ENCODE results near the gene DLL3. TPM values are rescaled to one million over a fixed set of nuclear protein-coding genes. Genes with fewer than 3 reads are reported as not detected.

The DLL3 gene
- total and polyA plus RNA-seq, 12 donors = not detected

- intact Hi-C loops (cut with DNase I) = no loop called here
- ATAC-seq = no peak
- WGBS, 2 donors = 77 to 83% methylated on average over 8 of the region's 8 CpGs
- no peak overlapping the region for H3K4me3 ChIP-seq
- no peak for TF ChIP-seq CTCF (IDR thresholded peaks at IDR 0.05)
- peaks cover 19 to 98% (median 88%) of the 10 kb centered on the region in 7 donors for H3K27me3 ChIP-seq
- H3K9me3 ChIP-seq = no peaks in the 10 kb centered on the region
- no peak for DNase-seq
- H3K4me1 ChIP-seq = peaks cover 0 to 27% (median 19%) of the 10 kb centered on the region in 9 donors
- H3K36me3 ChIP-seq = no peaks in the 10 kb centered on the region
- H3K27ac ChIP-seq = no peak overlapping the region
These were observed 1.2 kb downstream of the DLL3 start for GRCh38 chr19:39499932-39500331.

GRCh38 chr19:39500543-39500942 is 1.8 kb downstream of the DLL3 start:
- H3K27me3 ChIP-seq = peaks cover 19 to 100% (median 94%) of the 10 kb centered on the region in 7 donors
- no peak overlapping the region for H3K27ac ChIP-seq
- WGBS, 2 donors = 28 to 33% methylated on average over 4 of the region's 4 CpGs
- no peaks in the 10 kb centered on the region for H3K9me3 ChIP-seq
- no peak for DNase-seq
- ATAC-seq = no peak
- intact Hi-C loops (cut with DNase I) = no loop called here
- peaks cover 0 to 27% (median 19%) of the 10 kb centered on the region in 9 donors for H3K4me1 ChIP-seq
- H3K36me3 ChIP-seq = no peaks in the 10 kb centered on the region
- TF ChIP-seq CTCF (IDR thresholded peaks at IDR 0.05) = no peak
- H3K4me3 ChIP-seq = no peak overlapping the region

GRCh38 chr19:39501340-39501739 is 2.6 kb downstream of the DLL3 start:
- no peak for DNase-seq
- no peak for ATAC-seq
- Histone ChIP-seq H3K27ac (no peak overlapping the region), H3K27me3 (peaks cover 19 to 100% (median 96%) of the 10 kb centered on the region in 7 donors), H3K4me1 (peaks cover 0 to 27% (median 19%) of the 10 kb centered on the region in 9 donors), H3K36me3 (no peaks in the 10 kb centered on the region), H3K9me3 (no peaks in the 10 kb centered on the region), H3K4me3 (no peak overlapping the region)
- 77 to 82% methylated on average over 5 of the region's 5 CpGs for WGBS, 2 donors
- intact Hi-C loops (cut with DNase I) = no loop called here
- TF ChIP-seq CTCF (IDR thresholded peaks at IDR 0.05) = no peak

GRCh38 chr19:39502640-39503417 is 4.1 kb downstream of the DLL3 start:
- TF ChIP-seq CTCF (IDR thresholded peaks at IDR 0.05) = peak; percentile 60 to 85 (median 70)
- 11 to 13% methylated on average over 51 to 69 of the region's 69 CpGs for WGBS, 2 donors
- Histone ChIP-seq H3K9me3 (no peaks in the 10 kb centered on the region), H3K36me3 (no peaks in the 10 kb centered on the region), H3K27ac (no peak overlapping the region), H3K4me1 (peaks cover 0 to 35% (median 24%) of the 10 kb centered on the region in 9 donors), H3K4me3 (peak overlapping the region in 2 of 10 donors; percentile 7 to 14), H3K27me3 (peaks cover 29 to 100% (median 96%) of the 10 kb centered on the region in 7 donors)
- peak; percentile 24 to 67 for DNase-seq
- intact Hi-C loops (cut with DNase I) = no loop called here
- ATAC-seq = peak; percentile 54 to 88 (median 68)

Data from heart right ventricle (tissue), 16 donors.